CD14-positive monocyte (primary cell): Measurements from ENCODE around the gene TNIK. TPM values are rescaled to one million over a fixed set of nuclear protein-coding genes. Genes with fewer than 3 reads are reported as not detected.

Source experiments
- DNase-seq, 3 donors: peaks; one replicate each; pipeline ENCODE4 v3.0.0-alpha.2; 2011 to 2022
- H2AFZ ChIP-seq: 2 replicates; pipeline ENCODE4 v1.6.0; 2012; ENCODE audit warnings: mild to moderate bottlenecking, low read depth, low read length, inconsistent platforms; ENCODE audit not compliant: insufficient read depth, poor library complexity, severe bottlenecking
- H3K27ac ChIP-seq, 2 donors: 1 replicate in 1 of 2; 2 replicates in 1 of 2; pipeline ENCODE4 v1.5.1; 2012 to 2013; ENCODE audit warnings: low read length in 2 of 2, control low read depth in 1 of 2, inconsistent platforms in 1 of 2, low read depth in 1 of 2, mild to moderate bottlenecking in 1 of 2
- H3K27me3 ChIP-seq, 2 donors: one replicate each; pipeline versions ENCODE4 v1.6.0 to v1.6.1; 2011 to 2013; ENCODE audit warnings: low read length in 2 of 2; ENCODE audit not compliant: control insufficient read depth in 2 of 2, insufficient read depth in 2 of 2
- H3K36me3 ChIP-seq, 2 donors: replicated peaks in 1 of 2; 1 replicate in 1 of 2; 2 replicates in 1 of 2; pipeline versions ENCODE4 v1.5.1 to v1.6.1; 2012 to 2013; ENCODE audit warnings: low read length in 2 of 2, control low read depth in 1 of 2, inconsistent platforms in 1 of 2, mild to moderate bottlenecking in 1 of 2; ENCODE audit not compliant: insufficient read depth in 2 of 2, control insufficient read depth in 1 of 2
- H3K4me1 ChIP-seq, 2 donors: 1 replicate in 1 of 2; 2 replicates in 1 of 2; pipeline versions ENCODE4 v1.5.1 to v1.6.1; 2012 to 2013; ENCODE audit warnings: low read length in 2 of 2, control low read depth in 1 of 2, inconsistent platforms in 1 of 2, mild to moderate bottlenecking in 1 of 2, moderate library complexity in 1 of 2; ENCODE audit not compliant: insufficient read depth in 2 of 2, control insufficient read depth in 1 of 2
- H3K4me2 ChIP-seq: replicated peaks from 2 replicates; pipeline ENCODE3; 2012; ENCODE audit warnings: low read length, moderate library complexity, mild to moderate bottlenecking; ENCODE audit not compliant: poor library complexity, severe bottlenecking; ENCODE audit errors: extremely low read depth
- H3K4me3 ChIP-seq, 3 experiments: fragments of 200-600 bp in 1 of 3; sonication (generic) in 1 of 3; replicated peaks in 1 of 3; 1 replicate in 2 of 3; 2 replicates in 1 of 3; pipeline ENCODE4 v1.5.1; 2011 to 2013; ENCODE audit warnings: low read length in 3 of 3, mild to moderate bottlenecking in 3 of 3, control low read depth in 2 of 3, low read depth in 2 of 3, inconsistent platforms in 1 of 3, moderate library complexity in 1 of 3
- H3K79me2 ChIP-seq: 2 replicates; pipeline ENCODE4 v1.6.0; 2012; ENCODE audit warnings: mild to moderate bottlenecking, control low read depth, inconsistent platforms, low read length, moderate library complexity; ENCODE audit not compliant: insufficient read depth
- H3K9ac ChIP-seq: 2 replicates; pipeline ENCODE4 v1.6.0; 2017; ENCODE audit warnings: low read length, mild to moderate bottlenecking; ENCODE audit not compliant: insufficient read depth, poor library complexity, severe bottlenecking
- H3K9me3 ChIP-seq, 2 donors: replicated peaks in 1 of 2; 1 replicate in 1 of 2; 2 replicates in 1 of 2; pipeline versions ENCODE4 v1.5.1 to v1.6.1; 2012 to 2013; ENCODE audit warnings: low read length in 2 of 2, control low read depth in 1 of 2; ENCODE audit not compliant: control insufficient read depth in 1 of 2, insufficient read depth in 1 of 2
- H4K20me1 ChIP-seq: 2 replicates; pipeline ENCODE4 v1.6.0; 2012; ENCODE audit warnings: mild to moderate bottlenecking, low read length, control low read depth, moderate library complexity; ENCODE audit not compliant: insufficient read depth
- H3K27ac Mint-ChIP-seq, 7 donors: one replicate each; pipeline ENCODE4 v1.8.0; 2020; ENCODE audit warnings: mild to moderate bottlenecking in 7 of 7, mixed read lengths in 7 of 7, moderate library complexity in 6 of 7, inconsistent platforms in 2 of 7
- H3K27me3 Mint-ChIP-seq, 3 donors: one replicate each; pipeline ENCODE4 v1.8.0; 2021 to 2022; ENCODE audit warnings: low read depth in 3 of 3, mild to moderate bottlenecking in 3 of 3, mixed read lengths in 3 of 3, moderate library complexity in 3 of 3, inconsistent platforms in 1 of 3
- H3K36me3 Mint-ChIP-seq, 2 donors: one replicate each; pipeline ENCODE4 v1.8.0; 2020; ENCODE audit warnings: mixed read lengths in 2 of 2, inconsistent platforms in 1 of 2, mild to moderate bottlenecking in 1 of 2
- H3K4me1 Mint-ChIP-seq: one replicate; pipeline ENCODE4 v1.8.0; 2020; ENCODE audit warnings: mild to moderate bottlenecking, mixed read lengths
- H3K4me3 Mint-ChIP-seq, 2 donors: one replicate each; pipeline ENCODE4 v1.8.0; 2020; ENCODE audit warnings: mild to moderate bottlenecking in 2 of 2, mixed read lengths in 2 of 2, moderate library complexity in 1 of 2
- H3K9me3 Mint-ChIP-seq, 7 donors: one replicate each; pipeline ENCODE4 v1.8.0; 2020 to 2022; ENCODE audit warnings: mixed read lengths in 7 of 7, mild to moderate bottlenecking in 6 of 7, moderate library complexity in 6 of 7, inconsistent platforms in 2 of 7
- WGBS: methylation state at CpG from one replicate; pipeline ENCODE4 v1.1.5; 2013; ENCODE audit warnings: missing lambda C conversion rate; ENCODE audit not compliant: insufficient coverage; 5-methylcytosine and 5-hydroxymethylcytosine counted together
- intact Hi-C, 2 donors: fragments of 100-400 bp; cut with micrococcal nuclease; formaldehyde crosslinking; loops; one replicate each; pipeline versions ENCODE4 v1.15.0 to v1.15.1; 2023
- polyA plus RNA-seq, 3 donors: library from polyadenylated mRNA; depleted of rRNA in 1 of 3; unstranded in 2 of 3; stranded (reverse) in 1 of 3; fragments of 300-500 nt in 2 of 3; fragments of >200 nt in 1 of 3; fragmentation: Illumina TruSeq in 2 of 3; gene quantifications; 1 replicate in 2 of 3; 2 replicates in 1 of 3; pipeline ENCODE4 v1.2.3, GENCODE V29; 2012 to 2021
- TF ChIP-seq, protein P1 (sequence below): fragments of 200-600 bp; IDR thresholded peaks from one replicate; pipeline ENCODE4 v1.8.0; 2022; ENCODE audit warnings: antibody characterized with exemption, mild to moderate bottlenecking

The TNIK gene
- polyA plus RNA-seq, 3 donors: 0.36 to 1.8 (median 0.75) TPM

DNA sequence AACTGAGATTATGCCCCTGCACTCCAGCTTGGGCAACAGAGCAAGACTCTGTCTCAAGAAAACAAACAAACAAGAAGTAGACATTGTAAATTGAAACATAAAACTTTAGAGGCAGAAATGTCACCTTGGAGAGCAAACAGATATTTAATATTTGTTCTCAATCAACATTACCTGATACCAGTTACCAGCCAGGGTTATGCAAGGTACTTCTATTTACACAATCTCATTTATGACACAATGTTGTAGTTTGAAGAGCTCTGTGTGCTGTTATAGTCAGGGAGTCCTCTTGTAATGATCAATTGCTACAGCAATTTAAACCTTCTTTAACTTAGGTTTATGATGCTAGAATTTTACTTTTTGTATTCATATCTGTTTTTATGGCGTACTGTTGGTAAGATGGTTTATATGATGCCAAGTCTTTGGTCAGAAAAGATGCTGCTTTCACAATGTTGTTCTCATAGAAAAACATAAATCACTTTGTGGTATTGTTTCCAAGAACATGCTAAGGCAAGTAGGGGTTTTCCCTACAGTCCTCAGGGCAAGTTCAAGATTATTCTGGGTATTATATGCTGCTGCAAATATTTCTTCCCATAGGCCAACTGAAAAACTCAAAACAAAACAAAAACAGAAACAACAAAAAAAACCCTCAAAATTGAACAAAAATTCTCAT is 173.5 kb downstream of the TNIK start:
- H3K9ac ChIP-seq: no peak overlapping the region
- DNase-seq: no peak
- H3K9me3 Mint-ChIP-seq: peaks cover 0 to 3% (median 0%) of the 10 kb centered on the region in 7 donors
- H3K9me3 ChIP-seq: no peaks in the 10 kb centered on the region
- no peak overlapping the region for H3K27ac ChIP-seq
- no peaks in the 10 kb centered on the region for H3K27me3 Mint-ChIP-seq
- no CpG with 5 or more reads among the region's 1 CpG for WGBS
- no peaks in the 10 kb centered on the region for H3K27me3 ChIP-seq
- no peaks in the 10 kb centered on the region for H3K4me1 ChIP-seq
- H3K27ac Mint-ChIP-seq: no peak overlapping the region
- H3K4me3 Mint-ChIP-seq: no peak overlapping the region
- no peaks in the 10 kb centered on the region for H3K79me2 ChIP-seq
- TF ChIP-seq, protein P1, sequence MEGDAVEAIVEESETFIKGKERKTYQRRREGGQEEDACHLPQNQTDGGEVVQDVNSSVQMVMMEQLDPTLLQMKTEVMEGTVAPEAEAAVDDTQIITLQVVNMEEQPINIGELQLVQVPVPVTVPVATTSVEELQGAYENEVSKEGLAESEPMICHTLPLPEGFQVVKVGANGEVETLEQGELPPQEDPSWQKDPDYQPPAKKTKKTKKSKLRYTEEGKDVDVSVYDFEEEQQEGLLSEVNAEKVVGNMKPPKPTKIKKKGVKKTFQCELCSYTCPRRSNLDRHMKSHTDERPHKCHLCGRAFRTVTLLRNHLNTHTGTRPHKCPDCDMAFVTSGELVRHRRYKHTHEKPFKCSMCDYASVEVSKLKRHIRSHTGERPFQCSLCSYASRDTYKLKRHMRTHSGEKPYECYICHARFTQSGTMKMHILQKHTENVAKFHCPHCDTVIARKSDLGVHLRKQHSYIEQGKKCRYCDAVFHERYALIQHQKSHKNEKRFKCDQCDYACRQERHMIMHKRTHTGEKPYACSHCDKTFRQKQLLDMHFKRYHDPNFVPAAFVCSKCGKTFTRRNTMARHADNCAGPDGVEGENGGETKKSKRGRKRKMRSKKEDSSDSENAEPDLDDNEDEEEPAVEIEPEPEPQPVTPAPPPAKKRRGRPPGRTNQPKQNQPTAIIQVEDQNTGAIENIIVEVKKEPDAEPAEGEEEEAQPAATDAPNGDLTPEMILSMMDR: no peak
- H3K36me3 Mint-ChIP-seq: no peaks in the 10 kb centered on the region
- no peak overlapping the region for H3K4me3 ChIP-seq
- H3K4me2 ChIP-seq: no peak overlapping the region
- H3K36me3 ChIP-seq: no peaks in the 10 kb centered on the region
- no peaks in the 10 kb centered on the region for H4K20me1 ChIP-seq
- no peak overlapping the region for H2AFZ ChIP-seq
- H3K4me1 Mint-ChIP-seq: peaks cover 5% of the 10 kb centered on the region
- intact Hi-C loops: no loop called here

DNA sequence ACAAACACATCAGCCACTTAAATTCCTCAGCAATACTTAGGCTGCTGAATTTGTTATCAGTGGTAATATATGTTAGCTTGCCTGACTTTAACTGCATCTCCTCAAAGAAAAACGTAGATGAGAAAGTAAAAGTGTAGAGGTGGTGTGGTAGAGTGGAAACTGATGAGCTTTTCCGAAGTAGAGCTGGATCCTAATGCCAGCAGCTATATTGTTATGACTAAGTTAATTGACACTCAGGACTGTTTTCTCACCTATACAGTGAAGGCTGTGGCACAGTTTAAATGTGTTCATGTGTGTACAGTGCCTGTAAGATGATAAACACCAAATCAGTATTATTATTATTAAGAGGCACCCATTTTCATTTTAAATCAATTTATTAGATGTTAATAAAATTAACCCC is 174.9 kb downstream of the TNIK start:
- Mint-ChIP-seq H3K36me3 (no peaks in the 10 kb centered on the region), H3K4me1 (peaks cover 5% of the 10 kb centered on the region), H3K27ac (no peak overlapping the region), H3K4me3 (no peak overlapping the region), H3K9me3 (peaks cover 0 to 3% (median 0%) of the 10 kb centered on the region in 7 donors), H3K27me3 (no peaks in the 10 kb centered on the region)
- Histone ChIP-seq H3K4me3 (no peak overlapping the region), H3K9ac (no peak overlapping the region), H3K4me1 (no peaks in the 10 kb centered on the region), H3K27ac (no peak overlapping the region), H2AFZ (no peak overlapping the region), H3K4me2 (no peak overlapping the region), H3K9me3 (no peaks in the 10 kb centered on the region), H4K20me1 (no peaks in the 10 kb centered on the region), H3K27me3 (no peaks in the 10 kb centered on the region), H3K79me2 (no peaks in the 10 kb centered on the region), H3K36me3 (no peaks in the 10 kb centered on the region)
- TF ChIP-seq, protein P1: no peak
- WGBS: no CpG with 5 or more reads among the region's 2 CpGs
- no peak for DNase-seq
- intact Hi-C loops: no loop called here
